H9 (cell line): Measurements from ENCODE around the gene TMEM184A. TPM values are rescaled to one million over a fixed set of nuclear protein-coding genes. Genes with fewer than 3 reads are reported as not detected.

Experiments used
- DNase-seq: peaks from one replicate; pipeline ENCODE4 v3.0.0-alpha.2; 2017
- H2AFZ ChIP-seq: one replicate; pipeline ENCODE4 v1.6.1; 2013; ENCODE audit warnings: mild to moderate bottlenecking, low read length, control low read depth, moderate library complexity
- H2AK5ac ChIP-seq: 2 replicates; pipeline ENCODE4 v1.6.1; 2013; ENCODE audit warnings: low read length, control low read depth, mixed read lengths; ENCODE audit not compliant: insufficient read length
- H2BK120ac ChIP-seq: one replicate; pipeline ENCODE4 v1.6.1; 2013; ENCODE audit warnings: low read depth, mild to moderate bottlenecking, low read length, control low read depth, inconsistent platforms; ENCODE audit not compliant: poor library complexity, severe bottlenecking
- H2BK12ac ChIP-seq: 2 replicates; pipeline ENCODE4 v1.6.1; 2013; ENCODE audit warnings: low read length, control low read depth, mixed read lengths, low read depth; ENCODE audit not compliant: insufficient read length
- H2BK15ac ChIP-seq: 2 replicates; pipeline ENCODE4 v1.6.1; 2013; ENCODE audit warnings: low read depth, low read length, control low read depth
- H2BK20ac ChIP-seq: one replicate; pipeline ENCODE4 v1.6.1; 2013; ENCODE audit warnings: low read depth, mild to moderate bottlenecking, low read length, control low read depth, inconsistent platforms; ENCODE audit not compliant: poor library complexity, severe bottlenecking
- H2BK5ac ChIP-seq: 2 replicates; pipeline ENCODE4 v1.6.1; 2013; ENCODE audit warnings: low read length, control low read depth, mixed read lengths; ENCODE audit not compliant: insufficient read length
- H3K14ac ChIP-seq: 2 replicates; pipeline ENCODE4 v1.6.1; 2013; ENCODE audit warnings: low read length, control low read depth; ENCODE audit not compliant: insufficient read depth
- H3K18ac ChIP-seq: 2 replicates; pipeline ENCODE4 v1.6.1; 2013; ENCODE audit warnings: low read depth, mild to moderate bottlenecking, mixed read lengths, low read length, control low read depth; ENCODE audit not compliant: insufficient read length
- H3K23ac ChIP-seq: 2 replicates; pipeline ENCODE4 v1.6.1; 2013; ENCODE audit warnings: low read length, control low read depth, mixed read lengths, low read depth; ENCODE audit not compliant: insufficient read length
- H3K23me2 ChIP-seq: 2 replicates; pipeline ENCODE4 v1.6.1; 2013; ENCODE audit warnings: low read depth, mild to moderate bottlenecking, mixed read lengths, low read length, control low read depth; ENCODE audit not compliant: insufficient read length, poor library complexity, severe bottlenecking
- H3K27ac ChIP-seq: 2 replicates; pipeline ENCODE4 v1.5.1; 2013; ENCODE audit warnings: low read length, control low read depth, mixed read lengths, low read depth; ENCODE audit not compliant: insufficient read length
- H3K27me3 ChIP-seq: 2 replicates; pipeline ENCODE4 v1.6.1; 2013; ENCODE audit warnings: low read length, control low read depth, inconsistent platforms; ENCODE audit not compliant: insufficient read depth
- H3K4ac ChIP-seq: 2 replicates; pipeline ENCODE4 v1.6.1; 2013; ENCODE audit warnings: low read depth, mild to moderate bottlenecking, control low read depth, inconsistent platforms, low read length, moderate library complexity
- H3K4me1 ChIP-seq: 2 replicates; pipeline ENCODE4 v1.6.1; 2013; ENCODE audit warnings: low read length, control low read depth, inconsistent platforms; ENCODE audit not compliant: insufficient read depth
- H3K4me2 ChIP-seq: 2 replicates; pipeline ENCODE4 v1.6.1; 2013; ENCODE audit warnings: low read length, control low read depth, mixed read lengths; ENCODE audit not compliant: insufficient read length, insufficient read depth
- H3K56ac ChIP-seq: 2 replicates; pipeline ENCODE4 v1.6.1; 2013; ENCODE audit warnings: low read depth, mild to moderate bottlenecking, mixed read lengths, low read length, control low read depth; ENCODE audit not compliant: insufficient read length
- H3K79me1 ChIP-seq: 2 replicates; pipeline ENCODE4 v1.6.1; 2013; ENCODE audit warnings: low read depth, mild to moderate bottlenecking, moderate library complexity, low read length, control low read depth, inconsistent platforms; ENCODE audit not compliant: insufficient read depth, poor library complexity, severe bottlenecking
- H3K79me2 ChIP-seq: 2 replicates; pipeline ENCODE4 v1.6.1; 2013; ENCODE audit warnings: low read length, control low read depth, inconsistent platforms; ENCODE audit not compliant: insufficient read depth
- H3K9ac ChIP-seq: 2 replicates; pipeline ENCODE4 v1.6.1; 2013; ENCODE audit warnings: low read length, control low read depth, mixed read lengths; ENCODE audit not compliant: insufficient read length; ENCODE audit errors: extremely low read depth
- H3K9me3 ChIP-seq: one replicate; pipeline ENCODE4 v1.6.1; 2013; ENCODE audit warnings: low read depth, low read length, inconsistent platforms; ENCODE audit not compliant: control insufficient read depth
- H3T11ph ChIP-seq: one replicate; pipeline ENCODE4 v1.6.1; 2013; ENCODE audit warnings: mild to moderate bottlenecking, low read length, control low read depth, inconsistent platforms
- H4K20me1 ChIP-seq: one replicate; pipeline ENCODE4 v1.6.1; 2013; ENCODE audit not compliant: control insufficient read depth, insufficient read length, insufficient read depth
- H4K5ac ChIP-seq: 2 replicates; pipeline ENCODE4 v1.6.1; 2013; ENCODE audit warnings: low read depth, mild to moderate bottlenecking, mixed read lengths, low read length, control low read depth; ENCODE audit not compliant: insufficient read length
- H4K8ac ChIP-seq: replicated peaks from 2 replicates; pipeline ENCODE4 v1.6.1; 2013; ENCODE audit warnings: low read length, control low read depth, mixed read lengths, low read depth; ENCODE audit not compliant: insufficient read length
- H4K91ac ChIP-seq: 2 replicates; pipeline ENCODE4 v1.6.1; 2013; ENCODE audit warnings: low read depth, mild to moderate bottlenecking, moderate library complexity, mixed read lengths, low read length, control low read depth; ENCODE audit not compliant: insufficient read length
- H3K27ac Mint-ChIP-seq, 3 experiments: 2 replicates in 2 of 3; 3 replicates in 1 of 3; pipeline ENCODE4 v1.8.0; 2020 to 2021; ENCODE audit warnings: mixed read lengths in 3 of 3, mild to moderate bottlenecking in 1 of 3, moderate library complexity in 1 of 3
- H3K27me3 Mint-ChIP-seq: 2 replicates; pipeline ENCODE4 v1.8.0; 2021; ENCODE audit warnings: low read depth, mild to moderate bottlenecking, moderate library complexity, mixed read lengths
- H3K36me3 Mint-ChIP-seq, 3 experiments: 2 replicates in 2 of 3; 3 replicates in 1 of 3; pipeline ENCODE4 v1.8.0; 2020 to 2021; ENCODE audit warnings: low read depth in 3 of 3, mixed read lengths in 3 of 3; ENCODE audit not compliant: insufficient read depth in 1 of 3
- H3K4me1 Mint-ChIP-seq, 2 experiments: 2 replicates each; pipeline ENCODE4 v1.8.0; 2020; ENCODE audit warnings: mixed read lengths in 2 of 2
- H3K4me3 Mint-ChIP-seq, 2 experiments: 2 replicates in 1 of 2; 3 replicates in 1 of 2; pipeline ENCODE4 v1.8.0; 2020 to 2021; ENCODE audit warnings: mild to moderate bottlenecking in 2 of 2, mixed read lengths in 2 of 2, moderate library complexity in 1 of 2
- H3K9me3 Mint-ChIP-seq, 2 experiments: 2 replicates in 1 of 2; 3 replicates in 1 of 2; pipeline ENCODE4 v1.8.0; 2020; ENCODE audit warnings: mild to moderate bottlenecking in 2 of 2, mixed read lengths in 2 of 2, moderate library complexity in 1 of 2
- CTCF ChIP-seq: fragments of 200-600 bp; sonication (generic); conservative IDR thresholded peaks from 3 replicates; pipeline ENCODE4 v1.8.0; 2021; ENCODE audit warnings: antibody characterized with exemption, mild to moderate bottlenecking
- WGBS: extraction: QIAGEN DNeasy Blood & Tissue Kit; methylation state at CpG from one replicate; pipeline ENCODE4 v1.1.7; 2013; ENCODE audit warnings: missing lambda C conversion rate, low lambda C conversion rate, mixed read lengths; ENCODE audit not compliant: insufficient read length; ENCODE audit errors: extremely low coverage; 5-methylcytosine and 5-hydroxymethylcytosine counted together
- total RNA-seq: library from RNA; stranded (reverse); gene quantifications from 2 replicates; pipeline ENCODE4 v1.2.1, GENCODE V29; 2021

Gene TMEM184A
- total RNA-seq, 1 experiment from 2014 or later, result 1.3 TPM

- Mint-ChIP-seq H3K4me1 (peaks cover 0 to 3% of the 10 kb centered on the region in 2 experiments; a peak in 1 of 4 replicates), H3K4me3 (no peak overlapping the region), H3K27ac (no peak overlapping the region), H3K27me3 (peaks cover 8% of the 10 kb centered on the region), H3K36me3 (no peaks in the 10 kb centered on the region), H3K9me3 (no peaks in the 10 kb centered on the region)
- Histone ChIP-seq H4K8ac (no peak overlapping the region), H4K91ac (no peak overlapping the region), H3K18ac (no peak overlapping the region), H2AK5ac (no peak overlapping the region), H3K14ac (no peak overlapping the region), H2BK120ac (no peak overlapping the region), H3K23me2 (no peaks in the 10 kb centered on the region), H2BK12ac (no peak overlapping the region), H3K4me1 (no peaks in the 10 kb centered on the region), H3K4ac (no peak overlapping the region), H3K27ac (no peak overlapping the region), H3T11ph (no peak overlapping the region), H2BK20ac (no peak overlapping the region), H4K20me1 (no peaks in the 10 kb centered on the region), H2BK5ac (no peak overlapping the region), H2AFZ (no peak overlapping the region), H3K27me3 (no peaks in the 10 kb centered on the region), H2BK15ac (no peak overlapping the region), H3K9ac (no peak overlapping the region), H3K79me2 (no peaks in the 10 kb centered on the region), H3K56ac (no peak overlapping the region), H4K5ac (no peak overlapping the region), H3K23ac (no peak overlapping the region), H3K4me2 (no peak overlapping the region), H3K79me1 (no peaks in the 10 kb centered on the region), H3K9me3 (no peaks in the 10 kb centered on the region)
- no peak for DNase-seq
- no CpG with 5 or more reads among the region's 7 CpGs for WGBS
- TF ChIP-seq CTCF, result no peak
These were observed 42.3 kb upstream of the TMEM184A start for GRCh38 chr7:1598286-1598685.
